ENCODE measurements around the gene SUPT7L. TPM values are rescaled to one million over a fixed set of nuclear protein-coding genes. Genes with fewer than 3 reads are reported as not detected.

Gene SUPT7L
- total RNA-seq, 1 experiment from 2014 or later = 25.2 TPM

DNA sequence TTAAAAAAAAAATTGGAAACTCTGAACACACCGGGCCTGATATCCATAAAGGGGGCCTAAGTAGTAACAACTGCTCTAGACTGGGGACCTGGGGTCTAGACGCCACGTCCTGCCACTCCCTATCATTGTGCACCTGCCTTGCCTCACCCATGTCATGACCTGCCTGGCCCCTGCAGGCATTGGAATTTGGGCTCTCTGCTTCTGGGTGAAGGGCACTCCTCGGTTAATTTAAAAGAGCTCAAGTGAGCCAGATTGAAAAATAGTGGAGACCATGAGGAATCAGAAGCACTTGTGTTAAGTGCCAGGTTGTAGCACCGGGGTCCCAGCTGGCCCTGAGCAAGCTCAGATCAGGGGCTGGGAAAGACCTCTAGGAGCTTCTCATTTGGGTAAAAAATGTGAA is 48.4 kb upstream of the SUPT7L start:
- ChIA-PET CTCF (interaction anchor here (1.6 to 1.9 kb wide), 2 partner anchors 8 to 29 kb away, joined by 3 to 5 read pairs; no protein-coding TSS in a partner anchor), POLR2A (no interaction called here)
- no peak for ATAC-seq

More for the DNA sequence above, 48.4 kb upstream of the SUPT7L start:
- Histone ChIP-seq H2AFZ (ENCODE audit: low read depth, low read length, poor library complexity, severe bottlenecking) (no peak overlapping the region), H3K36me3 (ENCODE audit: control insufficient read depth in 1 of 2, insufficient read depth in 2 of 2, low read length in 2 of 2) (no peaks in the 10 kb centered on the region), H3K9ac (ENCODE audit: low read length) (no peak overlapping the region), H3K9me2 (ENCODE audit: insufficient read depth) (no peaks in the 10 kb centered on the region), H3K9me3 (ENCODE audit: control insufficient read depth in 1 of 2, insufficient read depth in 1 of 2, low read depth in 1 of 2, low read length in 2 of 2) (no peaks in the 10 kb centered on the region), H4K20me1 (ENCODE audit: insufficient read depth) (no peaks in the 10 kb centered on the region), H3K27me3 (ENCODE audit: insufficient read depth, low read length) (no peaks in the 10 kb centered on the region), H3K79me2 (ENCODE audit: insufficient read depth, low read length) (no peaks in the 10 kb centered on the region), H3K27ac (ENCODE audit: low read depth, low read length) (no peak overlapping the region), H3K4me2 (ENCODE audit: low read length) (no peak overlapping the region), H3K4me3 (replicated peaks in 1 of 2; ENCODE audit: low read depth in 1 of 2, low read length in 2 of 2) (no peak overlapping the region), H3K4me1 (ENCODE audit: control insufficient read depth in 1 of 2, insufficient read depth in 2 of 2, low read length in 2 of 2) (peaks cover 9 to 45% of the 10 kb centered on the region in 2 experiments)
- TF ChIP-seq, protein P1, sequence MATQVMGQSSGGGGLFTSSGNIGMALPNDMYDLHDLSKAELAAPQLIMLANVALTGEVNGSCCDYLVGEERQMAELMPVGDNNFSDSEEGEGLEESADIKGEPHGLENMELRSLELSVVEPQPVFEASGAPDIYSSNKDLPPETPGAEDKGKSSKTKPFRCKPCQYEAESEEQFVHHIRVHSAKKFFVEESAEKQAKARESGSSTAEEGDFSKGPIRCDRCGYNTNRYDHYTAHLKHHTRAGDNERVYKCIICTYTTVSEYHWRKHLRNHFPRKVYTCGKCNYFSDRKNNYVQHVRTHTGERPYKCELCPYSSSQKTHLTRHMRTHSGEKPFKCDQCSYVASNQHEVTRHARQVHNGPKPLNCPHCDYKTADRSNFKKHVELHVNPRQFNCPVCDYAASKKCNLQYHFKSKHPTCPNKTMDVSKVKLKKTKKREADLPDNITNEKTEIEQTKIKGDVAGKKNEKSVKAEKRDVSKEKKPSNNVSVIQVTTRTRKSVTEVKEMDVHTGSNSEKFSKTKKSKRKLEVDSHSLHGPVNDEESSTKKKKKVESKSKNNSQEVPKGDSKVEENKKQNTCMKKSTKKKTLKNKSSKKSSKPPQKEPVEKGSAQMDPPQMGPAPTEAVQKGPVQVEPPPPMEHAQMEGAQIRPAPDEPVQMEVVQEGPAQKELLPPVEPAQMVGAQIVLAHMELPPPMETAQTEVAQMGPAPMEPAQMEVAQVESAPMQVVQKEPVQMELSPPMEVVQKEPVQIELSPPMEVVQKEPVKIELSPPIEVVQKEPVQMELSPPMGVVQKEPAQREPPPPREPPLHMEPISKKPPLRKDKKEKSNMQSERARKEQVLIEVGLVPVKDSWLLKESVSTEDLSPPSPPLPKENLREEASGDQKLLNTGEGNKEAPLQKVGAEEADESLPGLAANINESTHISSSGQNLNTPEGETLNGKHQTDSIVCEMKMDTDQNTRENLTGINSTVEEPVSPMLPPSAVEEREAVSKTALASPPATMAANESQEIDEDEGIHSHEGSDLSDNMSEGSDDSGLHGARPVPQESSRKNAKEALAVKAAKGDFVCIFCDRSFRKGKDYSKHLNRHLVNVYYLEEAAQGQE (IDR thresholded peaks at IDR 0.05; ENCODE audit: low read depth) = no peak
- no peak for TF ChIP-seq EGR1 (IDR thresholded peaks at IDR 0.05; ENCODE audit: low read depth)
- TF ChIP-seq, protein P2, sequence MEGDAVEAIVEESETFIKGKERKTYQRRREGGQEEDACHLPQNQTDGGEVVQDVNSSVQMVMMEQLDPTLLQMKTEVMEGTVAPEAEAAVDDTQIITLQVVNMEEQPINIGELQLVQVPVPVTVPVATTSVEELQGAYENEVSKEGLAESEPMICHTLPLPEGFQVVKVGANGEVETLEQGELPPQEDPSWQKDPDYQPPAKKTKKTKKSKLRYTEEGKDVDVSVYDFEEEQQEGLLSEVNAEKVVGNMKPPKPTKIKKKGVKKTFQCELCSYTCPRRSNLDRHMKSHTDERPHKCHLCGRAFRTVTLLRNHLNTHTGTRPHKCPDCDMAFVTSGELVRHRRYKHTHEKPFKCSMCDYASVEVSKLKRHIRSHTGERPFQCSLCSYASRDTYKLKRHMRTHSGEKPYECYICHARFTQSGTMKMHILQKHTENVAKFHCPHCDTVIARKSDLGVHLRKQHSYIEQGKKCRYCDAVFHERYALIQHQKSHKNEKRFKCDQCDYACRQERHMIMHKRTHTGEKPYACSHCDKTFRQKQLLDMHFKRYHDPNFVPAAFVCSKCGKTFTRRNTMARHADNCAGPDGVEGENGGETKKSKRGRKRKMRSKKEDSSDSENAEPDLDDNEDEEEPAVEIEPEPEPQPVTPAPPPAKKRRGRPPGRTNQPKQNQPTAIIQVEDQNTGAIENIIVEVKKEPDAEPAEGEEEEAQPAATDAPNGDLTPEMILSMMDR (IDR thresholded peaks at IDR 0.05 in 2 of 3, conservative IDR thresholded peaks at IDR 0.05 in 1 of 3; ENCODE audit: borderline replicate concordance in 1 of 3, insufficient read depth in 1 of 3, low read depth in 2 of 3, low read length in 2 of 3) = no peak
- no peak for TF ChIP-seq ELF1 (IDR thresholded peaks at IDR 0.05; ENCODE audit: borderline replicate concordance, low read depth)
- TF ChIP-seq, protein P3, sequence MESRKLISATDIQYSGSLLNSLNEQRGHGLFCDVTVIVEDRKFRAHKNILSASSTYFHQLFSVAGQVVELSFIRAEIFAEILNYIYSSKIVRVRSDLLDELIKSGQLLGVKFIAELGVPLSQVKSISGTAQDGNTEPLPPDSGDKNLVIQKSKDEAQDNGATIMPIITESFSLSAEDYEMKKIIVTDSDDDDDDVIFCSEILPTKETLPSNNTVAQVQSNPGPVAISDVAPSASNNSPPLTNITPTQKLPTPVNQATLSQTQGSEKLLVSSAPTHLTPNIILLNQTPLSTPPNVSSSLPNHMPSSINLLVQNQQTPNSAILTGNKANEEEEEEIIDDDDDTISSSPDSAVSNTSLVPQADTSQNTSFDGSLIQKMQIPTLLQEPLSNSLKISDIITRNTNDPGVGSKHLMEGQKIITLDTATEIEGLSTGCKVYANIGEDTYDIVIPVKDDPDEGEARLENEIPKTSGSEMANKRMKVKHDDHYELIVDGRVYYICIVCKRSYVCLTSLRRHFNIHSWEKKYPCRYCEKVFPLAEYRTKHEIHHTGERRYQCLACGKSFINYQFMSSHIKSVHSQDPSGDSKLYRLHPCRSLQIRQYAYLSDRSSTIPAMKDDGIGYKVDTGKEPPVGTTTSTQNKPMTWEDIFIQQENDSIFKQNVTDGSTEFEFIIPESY (IDR thresholded peaks at IDR 0.05; ENCODE audit: extremely low read depth, insufficient replicate concordance, low read length) = no peak
- TF ChIP-seq, protein P4, sequence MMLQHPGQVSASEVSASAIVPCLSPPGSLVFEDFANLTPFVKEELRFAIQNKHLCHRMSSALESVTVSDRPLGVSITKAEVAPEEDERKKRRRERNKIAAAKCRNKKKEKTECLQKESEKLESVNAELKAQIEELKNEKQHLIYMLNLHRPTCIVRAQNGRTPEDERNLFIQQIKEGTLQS (IDR thresholded peaks at IDR 0.05) = no peak
- TF ChIP-seq YY1 (IDR thresholded peaks at IDR 0.05; ENCODE audit: extremely low read depth, insufficient replicate concordance, low read depth, low read length) = no peak
- no peak for TF ChIP-seq SP1 (IDR thresholded peaks at IDR 0.05; ENCODE audit: low read depth)
- DNase-seq (ENCODE audit: low read depth, low spot score) = no peak
- BruUV-seq (replicated peaks) = no TSS peak
- RAD21 ChIA-PET (ENCODE audit: low non-redundant PET in 1 of 2, low total read pairs in 2 of 2, uncharacterized antibody in 2 of 2, unreplicated experiment in 2 of 2) = no interaction called here
- intact Hi-C loops (cut with micrococcal nuclease) = no loop called here

All from HCT116 (cell line).